Activated T-helper 2 cell treated with anti-CD3 and anti-CD28 coated beads, Interferon-gamma antibody, Interleukin-2, Interleukin-4, amounts not matched to agents 10 μg/mL and 5 μg/mL and 100 μg/mL, durations not matched to agents 14 hours and 24 hours and 36 hours (primary cell): ENCODE data around the gene SMC1A. TPM values are rescaled to one million over a fixed set of nuclear protein-coding genes. Genes with fewer than 3 reads are reported as not detected.
"Not testable (repeated sequence)": the region's sequence is repeated elsewhere in the genome, so short reads cannot be mapped to it uniquely, and the experiment has no call there.

Experiments
- DNase-seq: peaks from one replicate; pipeline ENCODE4 v3.0.0; 2021; ENCODE audit warnings: low spot score
- H3K27ac Mint-ChIP-seq: one replicate; pipeline ENCODE4 v1.8.0; 2021; ENCODE audit warnings: mixed read lengths
- H3K27me3 Mint-ChIP-seq: one replicate; pipeline ENCODE4 v1.8.0; 2021; ENCODE audit warnings: low read depth, mixed read lengths
- H3K36me3 Mint-ChIP-seq: one replicate; pipeline ENCODE4 v1.8.0; 2021; ENCODE audit warnings: low read depth, mixed read lengths
- H3K4me1 Mint-ChIP-seq: one replicate; pipeline ENCODE4 v1.8.0; 2021; ENCODE audit warnings: low read depth, mixed read lengths
- H3K4me3 Mint-ChIP-seq: one replicate; pipeline ENCODE4 v1.8.0; 2021; ENCODE audit warnings: low read depth, mild to moderate bottlenecking, moderate library complexity, mixed read lengths
- H3K9me3 Mint-ChIP-seq: one replicate; pipeline ENCODE4 v1.8.0; 2021; ENCODE audit warnings: mixed read lengths
- intact Hi-C: fragments of 100-400 bp; cut with micrococcal nuclease; formaldehyde crosslinking; loops from one replicate; pipeline ENCODE4 v1.15.1; 2023
- total RNA-seq: library from RNA; stranded (reverse); gene quantifications from 2 replicates; pipeline ENCODE4 v1.2.3, GENCODE V29; 2022

The SMC1A gene
- total RNA-seq, 1 donor from 2014 or later, result 136 TPM

DNA sequence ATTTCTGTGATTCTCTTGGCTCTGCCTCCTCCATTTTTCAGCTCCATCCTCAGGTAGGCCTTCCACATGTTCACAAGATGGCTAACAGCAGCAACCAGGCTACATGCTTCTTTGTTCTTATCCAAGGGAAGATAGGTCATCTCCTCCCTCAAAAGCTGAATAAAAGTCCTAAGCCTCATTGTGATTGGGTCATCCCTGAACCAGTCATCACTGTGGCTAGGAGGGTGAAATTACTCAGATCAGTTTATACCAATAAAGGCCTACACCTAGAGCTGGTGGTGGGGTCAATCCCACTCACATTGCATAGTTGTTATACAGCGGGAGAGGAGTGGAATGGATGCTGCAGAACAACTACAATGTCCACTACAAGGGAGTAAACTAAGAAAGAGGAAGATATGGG lies 56.0 kb downstream of the SMC1A start:
- H3K9me3 Mint-ChIP-seq, intact Hi-C loops, DNase-seq, H3K4me3 Mint-ChIP-seq, H3K4me1 Mint-ChIP-seq, H3K27ac Mint-ChIP-seq, H3K27me3 Mint-ChIP-seq, H3K36me3 Mint-ChIP-seq: not testable (repeated sequence)

DNA sequence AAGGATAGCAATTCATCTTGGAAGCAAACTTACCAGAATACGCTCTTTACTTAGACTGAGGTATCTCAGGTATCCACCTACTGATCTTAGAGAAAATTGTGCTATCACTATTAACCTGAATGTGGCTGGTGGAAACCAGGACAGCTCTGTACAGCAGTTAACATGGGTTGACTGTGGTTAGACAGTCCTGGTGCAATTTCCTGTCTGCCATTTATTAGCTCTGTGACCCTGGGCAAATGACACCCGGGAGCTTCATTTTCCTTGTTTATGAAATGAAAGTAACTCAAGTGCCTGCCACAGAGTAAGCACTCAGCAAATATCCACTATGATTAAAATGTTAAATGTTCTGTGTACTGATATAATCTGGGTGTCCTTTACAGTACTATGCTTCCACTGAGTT lies 60.0 kb downstream of the SMC1A start:
- H3K4me1 Mint-ChIP-seq, result no peaks in the 10 kb centered on the region
- H3K27me3 Mint-ChIP-seq, result no peaks in the 10 kb centered on the region
- H3K4me3 Mint-ChIP-seq, result no peak overlapping the region
- H3K36me3 Mint-ChIP-seq, result no peaks in the 10 kb centered on the region
- no peak overlapping the region for H3K27ac Mint-ChIP-seq
- no peak for DNase-seq
- no peaks in the 10 kb centered on the region for H3K9me3 Mint-ChIP-seq
- intact Hi-C loops, result no loop called here

DNA sequence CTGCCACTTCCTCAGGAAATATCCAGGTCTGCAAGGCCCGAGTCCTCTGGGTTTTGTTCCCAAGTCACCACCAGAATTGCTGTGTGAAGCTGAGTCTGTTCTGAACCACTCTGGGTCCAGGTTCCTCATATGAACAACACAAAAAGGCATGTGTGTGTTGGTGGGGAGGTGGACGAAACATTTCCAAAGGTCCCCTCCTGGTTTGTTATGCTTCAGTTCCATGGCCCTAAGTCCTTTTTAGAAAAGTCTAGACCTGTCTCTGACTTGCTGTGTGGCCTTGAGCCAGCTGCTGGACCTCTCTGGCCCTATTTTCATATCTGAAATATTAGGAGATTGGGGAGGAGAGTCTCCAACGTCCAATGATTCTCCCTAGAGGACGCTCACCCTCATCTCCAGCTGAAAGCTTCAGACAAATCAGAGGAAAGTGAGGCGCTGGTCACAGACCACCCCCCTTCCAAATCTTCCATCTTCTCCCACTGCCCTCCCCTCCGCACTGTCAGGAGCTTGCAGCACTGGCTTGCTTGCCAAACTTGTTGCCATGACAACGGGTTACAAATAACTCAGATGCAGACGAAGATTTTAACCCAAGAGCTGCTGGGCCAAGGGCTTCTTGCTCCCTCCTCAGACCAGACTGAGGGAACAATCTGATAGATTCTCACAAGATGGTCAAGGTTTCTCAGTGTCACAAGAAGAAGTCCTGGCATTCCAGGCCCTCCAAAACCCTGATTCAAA lies 64.5 kb downstream of the SMC1A start:
- no peaks in the 10 kb centered on the region for H3K36me3 Mint-ChIP-seq
- intact Hi-C loops, result no loop called here
- DNase-seq, result no peak
- H3K4me1 Mint-ChIP-seq, result no peaks in the 10 kb centered on the region
- no peak overlapping the region for H3K4me3 Mint-ChIP-seq
- H3K27me3 Mint-ChIP-seq, result no peaks in the 10 kb centered on the region
- no peaks in the 10 kb centered on the region for H3K9me3 Mint-ChIP-seq
- no peak overlapping the region for H3K27ac Mint-ChIP-seq

DNA sequence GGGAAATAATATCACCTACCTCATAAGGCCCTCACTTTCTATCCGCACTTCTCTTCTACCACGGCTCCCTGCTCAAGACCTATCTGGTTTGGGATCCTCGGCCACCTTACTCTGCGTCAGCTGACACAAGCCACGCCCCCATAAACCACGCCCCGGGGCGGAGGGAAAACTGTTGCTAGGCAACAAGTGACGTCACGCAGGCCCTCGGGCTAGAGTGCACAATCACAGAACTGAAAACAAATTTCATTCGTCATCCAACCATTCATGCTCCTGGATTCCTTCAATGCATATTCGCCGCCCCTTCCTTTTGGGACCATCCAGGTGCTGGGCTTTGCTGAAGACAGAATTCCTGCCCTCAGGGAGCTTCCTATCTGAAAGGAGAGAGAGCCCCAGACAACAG lies 66.3 kb downstream of the SMC1A start:
- intact Hi-C loops, result no loop called here

DNA sequence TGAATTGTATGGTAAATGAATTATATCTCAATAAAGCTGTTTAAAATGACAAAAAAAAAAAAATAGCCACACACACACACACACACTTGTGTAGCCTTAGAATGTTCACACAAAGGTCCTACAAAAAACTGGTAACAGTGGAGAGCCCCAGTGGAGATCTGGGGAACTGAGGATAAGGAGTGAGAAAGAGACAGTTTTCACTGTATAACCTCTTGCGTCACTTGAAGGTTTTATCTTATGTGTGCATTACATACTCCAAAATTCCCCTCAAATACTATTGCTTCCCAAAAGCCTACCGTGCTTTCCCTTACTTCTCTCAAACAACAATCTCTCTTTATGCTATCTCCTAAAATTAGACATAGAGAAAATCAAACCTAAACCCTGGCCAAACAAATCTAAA lies 67.8 kb downstream of the SMC1A start:
- intact Hi-C loops, result no loop called here
- Mint-ChIP-seq H3K36me3 (no peaks in the 10 kb centered on the region), H3K27ac (no peak overlapping the region), H3K4me1 (no peaks in the 10 kb centered on the region), H3K27me3 (no peaks in the 10 kb centered on the region), H3K9me3 (no peaks in the 10 kb centered on the region), H3K4me3 (no peak overlapping the region)
- DNase-seq, result no peak

More for the DNA sequence above, 66.3 kb downstream of the SMC1A start:
- Mint-ChIP-seq H3K27ac (no peak overlapping the region), H3K36me3 (no peaks in the 10 kb centered on the region), H3K9me3 (no peaks in the 10 kb centered on the region), H3K27me3 (no peaks in the 10 kb centered on the region), H3K4me1 (no peaks in the 10 kb centered on the region), H3K4me3 (no peak overlapping the region)
- DNase-seq, result no peak

DNA sequence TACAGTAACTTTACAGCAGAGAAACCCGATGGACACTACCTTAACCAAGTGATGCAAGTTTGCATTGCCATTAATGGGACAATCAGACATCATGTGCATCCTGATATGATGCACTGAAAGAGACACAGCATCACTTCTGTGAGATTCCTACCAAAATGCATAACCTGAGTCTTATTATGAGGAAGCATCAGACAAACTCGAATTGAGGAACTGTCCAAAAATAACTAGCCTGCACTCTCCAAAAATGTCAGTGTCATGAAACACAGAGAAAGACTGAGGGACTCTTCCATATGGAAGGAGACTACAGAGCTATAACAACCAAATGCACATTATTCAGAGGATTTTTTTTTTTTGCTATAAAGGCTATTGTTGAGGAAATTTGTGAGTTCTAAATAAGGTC lies 74.5 kb downstream of the SMC1A start:
- H3K9me3 Mint-ChIP-seq, result no peaks in the 10 kb centered on the region
- H3K4me1 Mint-ChIP-seq, result no peaks in the 10 kb centered on the region
- DNase-seq, result no peak
- intact Hi-C loops, result no loop called here
- no peaks in the 10 kb centered on the region for H3K27me3 Mint-ChIP-seq
- no peak overlapping the region for H3K4me3 Mint-ChIP-seq
- H3K36me3 Mint-ChIP-seq, result no peaks in the 10 kb centered on the region
- H3K27ac Mint-ChIP-seq, result no peak overlapping the region

DNA sequence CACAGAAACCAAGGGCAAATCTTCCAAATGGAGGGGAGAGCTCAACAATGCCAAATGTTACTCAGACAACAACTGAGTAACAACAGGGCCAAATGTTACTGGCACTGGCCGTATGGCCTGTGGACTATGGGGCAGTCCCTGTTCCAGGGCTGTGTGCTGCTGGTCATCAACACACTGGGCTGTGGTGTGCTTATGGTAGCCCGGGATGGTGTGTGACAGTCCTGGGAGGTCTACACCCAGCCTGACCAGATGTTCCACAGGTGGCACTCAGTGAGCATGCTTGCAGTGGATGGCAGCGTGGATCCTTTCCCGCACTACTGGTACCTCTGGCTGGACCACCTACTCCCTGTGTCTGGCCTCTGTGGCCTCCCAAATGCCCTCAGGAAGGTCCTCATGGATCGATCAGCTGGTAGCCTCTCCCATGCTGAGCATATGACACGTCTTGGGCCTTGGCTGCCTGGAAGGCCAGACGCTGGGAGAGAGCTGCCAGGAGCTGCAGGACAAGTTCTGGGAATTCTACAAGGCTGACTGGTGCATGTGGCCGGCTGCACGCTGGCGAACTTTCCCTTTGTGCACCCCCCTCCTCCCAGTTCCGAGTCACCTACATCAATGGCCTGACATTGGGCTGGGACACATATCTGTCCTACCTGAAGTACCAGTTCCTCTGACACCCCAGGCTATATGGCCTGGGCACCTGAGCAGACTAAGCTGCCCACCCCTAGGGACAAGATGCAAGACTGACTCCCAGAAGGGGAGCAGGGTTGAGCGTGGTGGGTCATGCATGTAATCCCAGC lies 81.4 kb downstream of the SMC1A start:
- H3K27me3 Mint-ChIP-seq, result no peaks in the 10 kb centered on the region
- H3K27ac Mint-ChIP-seq, result no peak overlapping the region
- no peak for DNase-seq
- H3K4me3 Mint-ChIP-seq, result no peak overlapping the region
- H3K36me3 Mint-ChIP-seq, result no peaks in the 10 kb centered on the region
- no peaks in the 10 kb centered on the region for H3K4me1 Mint-ChIP-seq
- intact Hi-C loops, result no loop called here
- no peaks in the 10 kb centered on the region for H3K9me3 Mint-ChIP-seq

DNA sequence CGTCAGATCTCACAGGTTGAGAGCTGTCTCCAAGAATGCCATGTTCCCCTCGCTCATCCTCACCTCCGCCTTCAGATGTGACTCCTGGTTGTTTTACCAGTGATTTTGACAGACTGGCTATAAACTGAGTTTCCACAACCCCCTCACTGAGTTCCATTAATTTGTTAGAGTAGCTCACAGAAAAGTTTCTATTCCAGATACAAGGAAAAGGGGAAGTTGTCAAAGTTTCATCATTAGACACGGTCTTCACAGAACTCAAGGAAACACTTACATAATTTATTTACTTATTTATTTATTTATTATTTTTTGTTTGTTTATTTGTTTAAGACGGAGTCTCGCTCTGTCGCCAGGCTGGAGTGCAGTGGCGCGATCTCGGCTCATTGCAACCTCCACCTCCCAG lies 85.4 kb downstream of the SMC1A start:
- no peak for DNase-seq
- Mint-ChIP-seq H3K27ac (no peak overlapping the region), H3K4me3 (no peak overlapping the region), H3K9me3 (no peaks in the 10 kb centered on the region), H3K4me1 (no peaks in the 10 kb centered on the region), H3K36me3 (no peaks in the 10 kb centered on the region), H3K27me3 (peaks cover 15% of the 10 kb centered on the region)
- intact Hi-C loops, result no loop called here

DNA sequence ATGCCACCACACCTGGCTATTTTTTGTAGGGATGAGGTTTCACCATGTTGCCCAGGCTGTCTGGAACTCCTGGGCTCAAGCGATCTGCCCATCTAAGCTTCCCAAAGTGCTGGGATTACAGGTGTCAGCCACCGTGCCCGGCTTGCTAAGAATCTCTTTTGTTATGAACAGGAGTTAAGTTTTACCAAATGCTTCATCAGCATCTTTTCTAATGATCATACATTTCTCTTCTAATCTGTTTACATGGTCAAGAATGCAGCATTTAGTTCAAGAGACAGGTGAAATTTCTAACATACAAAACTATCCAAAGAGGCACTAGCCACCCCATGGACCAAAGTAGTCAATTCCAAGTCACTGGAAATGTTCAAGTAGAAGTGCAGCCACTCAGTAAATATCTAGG lies 88.6 kb downstream of the SMC1A start:
- no peaks in the 10 kb centered on the region for H3K36me3 Mint-ChIP-seq
- no peaks in the 10 kb centered on the region for H3K9me3 Mint-ChIP-seq
- no peak for DNase-seq
- no peaks in the 10 kb centered on the region for H3K4me1 Mint-ChIP-seq
- no peak overlapping the region for H3K4me3 Mint-ChIP-seq
- H3K27me3 Mint-ChIP-seq, result peaks cover 18% of the 10 kb centered on the region
- intact Hi-C loops, result no loop called here
- H3K27ac Mint-ChIP-seq, result no peak overlapping the region

DNA sequence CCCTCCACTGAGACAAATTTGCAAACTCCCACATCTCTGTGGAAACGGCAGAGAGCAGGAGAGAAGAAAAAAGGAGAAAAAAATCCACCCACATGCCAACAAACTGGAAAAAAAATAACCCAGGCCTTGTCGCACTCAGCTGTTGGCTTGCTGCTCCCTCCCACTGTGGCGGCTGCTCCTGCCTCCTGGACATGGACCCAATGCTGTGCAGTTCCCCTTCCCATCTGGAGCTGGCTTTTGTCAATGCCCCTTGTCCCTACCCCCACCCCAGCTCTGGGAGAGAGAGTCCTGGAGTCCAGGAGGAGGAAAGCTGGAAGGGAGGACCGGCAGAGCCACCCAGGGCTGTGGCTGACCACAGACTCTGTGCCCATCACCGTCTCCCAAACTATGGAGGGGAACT lies 90.2 kb downstream of the SMC1A start:
- intact Hi-C loops, result no loop called here
- H3K27me3 Mint-ChIP-seq, result peaks cover 25% of the 10 kb centered on the region
- no peak overlapping the region for H3K27ac Mint-ChIP-seq
- no peaks in the 10 kb centered on the region for H3K36me3 Mint-ChIP-seq
- H3K4me3 Mint-ChIP-seq, result no peak overlapping the region
- no peaks in the 10 kb centered on the region for H3K9me3 Mint-ChIP-seq
- H3K4me1 Mint-ChIP-seq, result no peaks in the 10 kb centered on the region
- DNase-seq, result no peak

DNA sequence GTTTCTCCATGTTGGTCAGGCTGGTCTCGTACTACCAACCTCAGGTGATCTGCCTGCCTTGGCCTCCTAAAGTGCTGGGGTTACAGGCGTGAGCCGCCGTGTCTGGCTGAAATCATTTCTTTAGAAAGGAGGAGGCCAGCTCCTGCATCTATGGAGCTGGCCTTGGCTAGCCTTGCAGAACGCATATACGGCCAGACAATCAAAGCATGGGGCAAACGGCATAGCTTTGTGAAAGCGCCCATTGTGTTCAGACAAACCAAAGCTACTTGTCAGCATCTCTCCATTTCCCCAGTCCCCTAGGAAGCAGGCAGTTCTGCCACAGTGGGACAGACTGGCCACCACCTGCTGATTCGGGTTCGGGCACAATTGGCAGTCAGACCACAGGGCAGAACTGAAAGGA lies 92.1 kb downstream of the SMC1A start:
- intact Hi-C loops, result no loop called here

DNA sequence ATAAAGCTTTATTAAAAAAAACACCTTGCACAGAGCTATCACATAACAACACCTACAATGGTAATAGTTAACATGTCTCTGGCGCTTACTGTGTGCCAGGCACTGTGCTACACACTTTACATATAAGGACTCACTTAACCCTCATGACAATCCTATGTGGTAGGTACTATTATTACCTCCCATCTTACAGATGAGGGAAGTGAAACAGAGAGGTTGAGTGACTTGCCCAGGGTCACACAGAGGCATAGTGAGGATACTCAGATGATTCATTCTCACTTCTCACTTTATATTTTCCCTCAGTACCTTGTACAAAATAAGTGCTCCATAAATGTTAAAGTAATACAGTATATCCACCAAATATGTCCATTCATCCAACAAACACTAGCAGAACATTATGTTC lies 97.7 kb downstream of the SMC1A start:
- H3K4me3 Mint-ChIP-seq, result no peak overlapping the region

More for the DNA sequence above, 92.1 kb downstream of the SMC1A start:
- Mint-ChIP-seq H3K9me3 (no peaks in the 10 kb centered on the region), H3K4me3 (no peak overlapping the region), H3K27ac (no peak overlapping the region), H3K27me3 (peaks cover 38% of the 10 kb centered on the region), H3K4me1 (no peaks in the 10 kb centered on the region), H3K36me3 (no peaks in the 10 kb centered on the region)
- no peak for DNase-seq

More for the DNA sequence above, 97.7 kb downstream of the SMC1A start:
- no peak for DNase-seq
- Mint-ChIP-seq H3K4me1 (peaks cover 12% of the 10 kb centered on the region), H3K27ac (no peak overlapping the region), H3K9me3 (no peaks in the 10 kb centered on the region), H3K27me3 (peaks cover 59% of the 10 kb centered on the region), H3K36me3 (no peaks in the 10 kb centered on the region)
- intact Hi-C loops, result no loop called here
